ENCODE results near the gene GLRA2. TPM values are rescaled to one million over a fixed set of nuclear protein-coding genes. Genes with fewer than 3 reads are reported as not detected.

GLRA2 gene
- total and polyA plus RNA-seq, 4 donors, result not detected

- Histone ChIP-seq H3K9me3 (ENCODE audit: control insufficient read depth in 4 of 4, low read length in 3 of 4) (no peaks in the 10 kb centered on the region), H3K4me1 (ENCODE audit: control insufficient read depth in 4 of 4, insufficient read depth in 4 of 4, low read length in 3 of 4) (no peaks in the 10 kb centered on the region), H3K9ac (ENCODE audit: low read depth in 1 of 2, low read length in 2 of 2) (no peak overlapping the region), H3K36me3 (ENCODE audit: control insufficient read depth in 4 of 4, insufficient read depth in 3 of 4, low read depth in 1 of 4, low read length in 3 of 4) (no peaks in the 10 kb centered on the region), H3K27me3 (ENCODE audit: control insufficient read depth in 4 of 4, insufficient read depth in 4 of 4, low read length in 3 of 4) (no peaks in the 10 kb centered on the region), H3K27ac (ENCODE audit: low read depth in 1 of 2, low read length in 2 of 2) (no peak overlapping the region), H3K4me3 (ENCODE audit: low read depth in 1 of 3, low read length in 3 of 3) (no peak overlapping the region)
- TF ChIP-seq ATF3 (IDR thresholded peaks at IDR 0.05), result no peak
- TF ChIP-seq RAD21 (IDR thresholded peaks at IDR 0.05), result no peak
- TF ChIP-seq HNF4G (IDR thresholded peaks at IDR 0.05), result no peak
- TF ChIP-seq EGR1 (IDR thresholded peaks at IDR 0.05; ENCODE audit: low read depth in 2 of 2), result no peak
- TF ChIP-seq JUND (IDR thresholded peaks at IDR 0.05), result no peak
- TF ChIP-seq YY1 (IDR thresholded peaks at IDR 0.05), result no peak
- TF ChIP-seq NR2F2 (IDR thresholded peaks at IDR 0.05), result no peak
- TF ChIP-seq CTCF (IDR thresholded peaks at IDR 0.05; ENCODE audit: low read depth, low read length, missing input control), result no peak
- no peak for TF ChIP-seq ZBTB33 (IDR thresholded peaks at IDR 0.05)
- TF ChIP-seq GABPA (IDR thresholded peaks at IDR 0.05 in 1 of 2, conservative IDR thresholded peaks at IDR 0.05 in 1 of 2), result no peak
- TF ChIP-seq REST (IDR thresholded peaks at IDR 0.05), result no peak
- TF ChIP-seq FOXA1 (IDR thresholded peaks at IDR 0.05), result no peak
- TF ChIP-seq RXRA (IDR thresholded peaks at IDR 0.05), result no peak
- no peak for TF ChIP-seq TAF1 (conservative IDR thresholded peaks at IDR 0.05)
- no peak for TF ChIP-seq MAX (IDR thresholded peaks at IDR 0.05)
- TF ChIP-seq SP1 (IDR thresholded peaks at IDR 0.05), result no peak
- WGBS, result 85% methylated on average over 8 of the region's 8 CpGs
- no peak for DNase-seq (ENCODE audit: low spot score)
Observed at GRCh38 chrX:14581081-14581480, 51.7 kb downstream of the GLRA2 start.

GRCh38 chrX:14584548-14584947 lies 55.2 kb downstream of the GLRA2 start:
- H3K9ac ChIP-seq (ENCODE audit: low read depth in 1 of 2, low read length in 2 of 2), result no peak overlapping the region
- H3K36me3 ChIP-seq (ENCODE audit: control insufficient read depth in 4 of 4, insufficient read depth in 3 of 4, low read depth in 1 of 4, low read length in 3 of 4), result no peaks in the 10 kb centered on the region
- WGBS, result 90% methylated on average over 2 of the region's 2 CpGs
- no peaks in the 10 kb centered on the region for H3K27me3 ChIP-seq (ENCODE audit: control insufficient read depth in 4 of 4, insufficient read depth in 4 of 4, low read length in 3 of 4)
- DNase-seq (ENCODE audit: low spot score), result no peak
- H3K4me1 ChIP-seq (ENCODE audit: control insufficient read depth in 4 of 4, insufficient read depth in 4 of 4, low read length in 3 of 4), result no peaks in the 10 kb centered on the region
- H3K9me3 ChIP-seq (ENCODE audit: control insufficient read depth in 4 of 4, low read length in 3 of 4), result peaks cover 0 to 4% (median 0%) of the 10 kb centered on the region in 4 donors
- no peak overlapping the region for H3K27ac ChIP-seq (ENCODE audit: low read depth in 1 of 2, low read length in 2 of 2)
- no peak for TF ChIP-seq MAX (IDR thresholded peaks at IDR 0.05)
- no peak overlapping the region for H3K4me3 ChIP-seq (ENCODE audit: low read depth in 1 of 3, low read length in 3 of 3)
